NCI-H460 (cell line): ENCODE measurements around the gene HYDIN. TPM values are rescaled to one million over a fixed set of nuclear protein-coding genes. Genes with fewer than 3 reads are reported as not detected.

ENCODE experiments used
- DNase-seq: peaks from one replicate; pipeline ENCODE4 v3.0.0-alpha.2; 2016; ENCODE audit warnings: low read depth; ENCODE audit errors: extremely low read depth
- small RNA-seq, 2 experiments: library from RNA; depleted of rRNA; stranded (forward); fragments of <200 nt; gene quantifications; one replicate each; pipeline ENCODE3, GENCODE V24; 2014
- total RNA-seq: library from RNA; depleted of rRNA; stranded (reverse); fragments of >200 nt; shearing (Covaris generic); gene quantifications from 2 replicates; pipeline ENCODE4 v1.2.3, GENCODE V29; 2014; rRNA removed

Gene HYDIN
- total RNA-seq, 1 experiment from 2014 or later: 0.62 TPM

DNA sequence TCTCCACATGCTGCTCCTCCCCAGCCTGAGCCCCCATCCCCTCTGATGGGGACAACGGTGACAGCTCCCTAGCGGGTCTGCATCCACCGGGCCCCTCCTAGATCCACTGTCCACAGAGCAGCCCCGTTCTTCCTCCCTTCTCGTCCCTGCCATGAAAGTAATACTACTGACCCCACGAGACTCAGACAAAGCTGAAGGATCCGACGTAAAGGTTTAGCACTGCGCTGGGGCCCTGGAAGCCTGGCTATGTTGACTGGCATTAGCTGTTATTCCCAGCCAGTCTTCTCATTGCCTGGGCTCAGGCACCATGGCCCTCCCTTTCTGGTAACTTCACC lies 460.3 kb downstream of the HYDIN start:
- no peak for DNase-seq

DNA sequence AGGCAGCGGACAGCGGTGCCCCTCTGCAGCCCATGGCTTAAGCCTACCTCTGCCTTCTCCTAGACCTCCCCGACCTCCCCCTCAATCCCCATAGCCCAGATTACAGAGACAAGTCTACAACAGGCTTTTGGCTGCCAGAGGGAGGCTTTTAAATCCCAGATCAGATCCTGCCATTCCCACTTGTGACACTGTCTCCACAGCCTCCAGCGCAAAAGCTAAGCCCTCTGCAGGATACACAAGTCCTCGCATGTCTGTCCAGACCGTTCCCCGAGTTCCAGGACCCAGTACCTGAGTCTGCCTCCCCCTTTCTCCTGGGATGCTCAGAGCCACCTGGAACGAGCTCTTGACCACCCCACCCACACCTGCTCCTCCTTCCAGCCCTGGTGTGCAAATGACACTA lies 460.8 kb downstream of the HYDIN start:
- no peak for DNase-seq

DNA sequence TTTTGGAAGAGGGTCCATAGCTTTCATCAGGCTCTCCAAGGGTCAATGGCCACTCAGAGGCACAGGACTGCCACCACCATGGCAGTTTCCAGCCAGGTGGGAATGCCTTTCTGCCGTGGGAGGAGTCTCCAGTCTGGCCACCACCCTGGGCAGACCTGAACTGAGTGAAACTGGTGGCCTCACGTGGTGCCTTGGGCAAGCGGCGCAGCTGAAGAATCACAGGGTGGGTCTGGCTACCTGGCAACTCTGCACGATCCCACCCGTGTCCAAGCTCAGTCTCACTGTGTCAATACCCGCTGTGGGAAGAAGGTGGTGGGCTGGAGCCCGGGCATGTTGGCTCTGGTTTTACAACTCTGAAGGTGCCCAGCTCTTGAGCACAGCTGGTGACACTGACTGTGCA lies 461.4 kb downstream of the HYDIN start:
- DNase-seq: no peak

DNA sequence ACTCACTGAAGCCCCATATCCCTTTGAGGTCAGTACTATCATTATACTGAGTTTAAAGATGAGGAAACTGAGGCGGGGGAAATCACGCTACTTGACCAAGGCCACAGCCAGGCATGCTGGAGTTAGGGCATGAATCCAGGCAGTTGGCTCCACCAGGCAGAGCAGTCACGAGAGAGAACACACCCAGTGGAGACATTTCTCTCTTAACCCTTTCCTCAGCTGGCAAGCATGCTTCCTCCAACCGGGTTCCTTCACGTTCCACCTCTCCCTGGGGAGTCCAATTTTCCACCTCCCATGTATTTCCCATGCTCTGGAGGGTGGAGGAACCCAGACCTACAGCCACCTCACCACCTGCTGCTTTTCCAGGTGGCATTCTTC lies 462.3 kb downstream of the HYDIN start:
- no peak for DNase-seq

DNA sequence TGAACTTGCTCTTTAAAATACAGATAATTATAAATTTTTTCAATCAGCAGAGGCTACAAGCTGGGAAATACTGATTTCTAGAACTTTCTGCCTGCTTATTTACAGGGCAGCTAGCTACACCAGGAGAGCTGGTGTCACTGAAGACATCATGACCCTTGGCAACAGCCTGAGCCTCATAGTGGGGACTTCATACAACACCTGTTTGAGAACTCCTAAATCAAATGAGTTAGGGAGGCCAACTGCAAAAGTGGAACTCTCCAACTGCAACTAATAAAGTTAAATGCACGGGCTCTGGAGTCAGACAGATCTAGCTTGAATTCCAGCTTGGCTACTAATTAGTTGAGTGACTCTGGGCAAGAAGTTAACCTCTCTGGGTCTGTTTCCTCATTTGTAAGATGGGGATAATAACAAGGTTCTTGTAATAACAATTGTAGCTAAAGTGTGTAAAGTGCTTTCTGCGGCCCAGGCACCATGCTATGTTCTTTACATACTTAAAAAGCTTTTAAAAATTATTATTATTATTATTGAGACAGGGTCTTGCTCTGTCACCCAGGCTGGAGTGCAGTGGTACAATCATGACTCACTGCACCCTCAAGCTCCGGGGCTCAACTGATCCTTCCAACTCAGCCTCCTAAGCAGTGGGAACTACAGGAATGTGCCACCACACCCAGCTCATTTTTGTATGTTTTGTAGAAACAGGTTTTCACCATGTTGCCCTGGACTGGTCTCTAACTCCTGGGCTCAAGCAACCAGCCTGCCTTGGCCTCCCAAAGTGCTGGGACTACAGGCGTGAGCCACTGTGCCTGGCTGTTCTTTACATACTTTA lies 462.9 kb downstream of the HYDIN start:
- DNase-seq: no peak

DNA sequence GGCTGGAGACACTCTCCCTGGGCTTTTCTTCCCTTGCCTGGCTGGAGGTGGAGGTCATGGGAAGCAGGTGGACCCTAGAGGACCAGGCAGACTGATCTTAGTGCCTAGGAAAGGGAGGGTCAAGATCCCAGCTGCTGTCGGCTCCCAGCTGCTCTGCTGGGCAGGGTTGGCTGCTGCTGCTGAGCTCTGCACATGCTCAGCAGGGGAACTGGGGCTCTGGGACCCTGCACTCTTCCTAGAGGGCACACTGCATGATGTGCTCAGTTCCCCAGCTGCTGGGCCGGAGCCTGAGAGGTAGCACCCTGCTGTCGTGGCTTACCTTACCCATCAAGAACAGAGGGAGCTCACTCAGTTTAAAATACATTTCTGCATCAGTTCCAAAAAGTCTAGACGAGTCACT lies 463.9 kb downstream of the HYDIN start:
- DNase-seq: no peak

- DNase-seq: no peak
Observed at GRCh38 chr16:70766176-70766575, 464.3 kb downstream of the HYDIN start.

DNA sequence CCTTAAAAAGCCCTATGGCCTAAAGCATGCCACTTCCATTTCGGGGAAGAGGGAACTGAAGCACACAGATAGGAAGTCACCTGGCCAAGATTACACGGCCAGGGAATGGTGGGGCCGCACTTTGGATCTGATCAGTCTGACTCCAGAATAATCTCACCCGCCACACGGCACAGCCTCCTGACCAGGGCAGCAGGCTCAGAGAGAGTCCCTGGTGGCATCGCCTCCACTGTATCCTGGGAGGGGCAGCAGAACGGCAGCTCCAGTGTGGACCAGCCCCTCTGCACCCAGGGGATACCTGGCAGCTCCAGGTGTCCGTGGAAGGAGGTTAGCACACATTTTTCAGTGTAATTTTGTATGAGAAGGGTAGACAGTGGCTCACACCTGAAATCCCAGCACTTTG lies 465.0 kb downstream of the HYDIN start:
- DNase-seq: no peak

DNA sequence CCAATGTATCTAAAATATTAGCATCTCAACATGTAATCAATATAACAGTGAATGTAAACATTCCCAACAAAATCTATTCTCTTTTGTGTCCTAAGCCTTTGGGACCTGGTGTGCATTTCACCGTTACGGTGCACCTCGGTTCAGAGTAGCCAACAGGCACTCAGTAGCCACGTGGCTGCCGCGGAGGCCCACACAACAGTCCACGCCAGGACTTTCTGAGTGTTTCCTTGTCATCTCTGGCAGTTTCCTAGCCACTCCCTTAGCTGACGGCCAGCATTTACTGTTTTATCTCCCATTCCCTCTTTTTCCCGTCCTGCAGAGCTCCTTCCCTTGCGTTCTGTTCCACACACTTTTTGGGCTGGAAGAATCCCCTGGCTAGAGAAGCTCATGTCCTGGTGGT lies 465.9 kb downstream of the HYDIN start:
- no peak for DNase-seq

- no peak for DNase-seq
Observed at GRCh38 chr16:70760221-70760620, 470.3 kb downstream of the HYDIN start.

GRCh38 chr16:70759666-70760065 lies 470.9 kb downstream of the HYDIN start:
- no peak for DNase-seq

GRCh38 chr16:70758786-70759185 lies 471.7 kb downstream of the HYDIN start:
- no peak for DNase-seq

Small RNA genes lying within 50 kb of the gene (small RNA-seq; reads per million reads assigned to genes)
- gene RNU6ATAC25P: 0 reads per million in 2 experiments

Other genes starting within 250 kb of the HYDIN start
- gene CMTR2, start 58.7 kb upstream of the HYDIN start, total RNA-seq: 21.9 and 28.0 TPM in 2 replicates
- 1.6 TPM in 2 replicates for gene CALB2, start 128.0 kb upstream of the HYDIN start, total RNA-seq
- gene TLE7, start 211.3 kb upstream of the HYDIN start, total RNA-seq: not detected in 2 replicates
- 9.1 and 9.3 TPM in 2 replicates for gene ZNF23, start 231.5 kb upstream of the HYDIN start, total RNA-seq